ENCODE results near the gene UBR4. TPM values are rescaled to one million over a fixed set of nuclear protein-coding genes. Genes with fewer than 3 reads are reported as not detected.
A peak's percentile ranks its signal among the peaks of the same experiment; 100 is the strongest.

The UBR4 gene
- total RNA-seq, 1 experiment from 2014 or later, result 131 TPM

- Histone ChIP-seq H2AFZ (ENCODE audit: low read length) (no peak overlapping the region), H3K9ac (ENCODE audit: extremely low read depth, insufficient read length, low read length) (no peak overlapping the region), H3K14ac (ENCODE audit: insufficient read depth, low read length) (no peak overlapping the region), H2BK5ac (ENCODE audit: insufficient read length, low read length) (no peak overlapping the region), H2BK15ac (ENCODE audit: low read depth, low read length) (no peak overlapping the region), H3K4ac (ENCODE audit: low read depth, low read length) (no peak overlapping the region), H2AK5ac (ENCODE audit: insufficient read length, low read length) (no peak overlapping the region), H2BK120ac (ENCODE audit: low read depth, low read length, poor library complexity, severe bottlenecking) (no peak overlapping the region), H4K20me1 (ENCODE audit: control insufficient read depth, insufficient read depth, insufficient read length) (no peaks in the 10 kb centered on the region), H3K79me2 (ENCODE audit: insufficient read depth, low read length) (no peaks in the 10 kb centered on the region), H3K56ac (ENCODE audit: insufficient read length, low read depth, low read length) (no peak overlapping the region), H2BK20ac (ENCODE audit: low read depth, low read length, poor library complexity, severe bottlenecking) (no peak overlapping the region), H3K18ac (ENCODE audit: insufficient read length, low read depth, low read length) (no peak overlapping the region), H2BK12ac (ENCODE audit: insufficient read length, low read depth, low read length) (no peak overlapping the region), H3K27ac (ENCODE audit: insufficient read length, low read depth, low read length) (no peak overlapping the region), H3K23ac (ENCODE audit: insufficient read length, low read depth, low read length) (no peak overlapping the region), H3K4me1 (ENCODE audit: insufficient read depth, low read length) (no peaks in the 10 kb centered on the region), H4K91ac (ENCODE audit: insufficient read length, low read depth, low read length) (no peak overlapping the region), H3K27me3 (ENCODE audit: insufficient read depth, low read length) (no peaks in the 10 kb centered on the region), H3K79me1 (ENCODE audit: insufficient read depth, low read depth, low read length, poor library complexity, severe bottlenecking) (no peaks in the 10 kb centered on the region), H3K23me2 (ENCODE audit: insufficient read length, low read depth, low read length, poor library complexity, severe bottlenecking) (no peaks in the 10 kb centered on the region), H3K4me2 (ENCODE audit: insufficient read depth, insufficient read length, low read length) (no peak overlapping the region), H3T11ph (ENCODE audit: low read length) (no peak overlapping the region), H4K8ac (replicated peaks; ENCODE audit: insufficient read length, low read depth, low read length) (no peak overlapping the region), H3K9me3 (ENCODE audit: control insufficient read depth, low read depth, low read length) (no peaks in the 10 kb centered on the region), H4K5ac (ENCODE audit: insufficient read length, low read depth, low read length) (no peak overlapping the region)
- no peak for TF ChIP-seq CTCF (conservative IDR thresholded peaks at IDR 0.05)
- H3K36me3 Mint-ChIP-seq (ENCODE audit: insufficient read depth in 1 of 3, low read depth in 3 of 3), result peaks cover 76 to 98% (median 97%) of the 10 kb centered on the region in 3 experiments
- WGBS (ENCODE audit: extremely low coverage, insufficient read length, low lambda C conversion rate), result no CpG with 5 or more reads among the region's 12 CpGs
- peaks cover 15% of the 10 kb centered on the region in 2 experiments for H3K4me1 Mint-ChIP-seq
- H3K27ac Mint-ChIP-seq, result peak overlapping the region in 1 of 3 experiments; percentile 70; a peak in 1 of 7 replicates
- no peaks in the 10 kb centered on the region; the same call in 1 of the 2 replicates for H3K27me3 Mint-ChIP-seq (ENCODE audit: low read depth)
- H3K4me3 Mint-ChIP-seq, result no peak overlapping the region
- no peak for DNase-seq
- H3K9me3 Mint-ChIP-seq, result no peaks in the 10 kb centered on the region; a peak in 1 of 5 replicates
Observed at GRCh38 chr1:19140465-19140864, 69.6 kb downstream of the UBR4 start.
